Measurements from ENCODE around the gene TBC1D16.

DNA sequence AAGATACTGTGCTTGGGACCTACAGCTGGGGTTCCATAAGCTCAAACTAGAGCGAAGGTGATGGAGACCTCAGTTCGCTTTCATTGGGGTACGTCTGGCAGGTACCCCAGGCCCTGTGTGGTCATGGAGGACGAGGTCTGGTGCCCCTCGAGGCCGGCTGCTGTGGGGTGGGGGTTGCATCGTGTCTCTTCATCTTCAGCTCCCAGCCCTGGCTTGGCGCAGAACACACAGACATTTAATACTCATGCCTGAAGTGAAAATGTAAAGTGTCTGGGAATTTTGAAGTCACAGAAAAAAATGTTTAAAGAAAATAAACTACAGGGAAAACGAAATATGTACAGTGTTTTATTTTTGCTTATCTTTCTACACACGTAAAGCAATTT is 80.5 kb downstream of the TBC1D16 start:
- TF ChIP-seq, protein P1, sequence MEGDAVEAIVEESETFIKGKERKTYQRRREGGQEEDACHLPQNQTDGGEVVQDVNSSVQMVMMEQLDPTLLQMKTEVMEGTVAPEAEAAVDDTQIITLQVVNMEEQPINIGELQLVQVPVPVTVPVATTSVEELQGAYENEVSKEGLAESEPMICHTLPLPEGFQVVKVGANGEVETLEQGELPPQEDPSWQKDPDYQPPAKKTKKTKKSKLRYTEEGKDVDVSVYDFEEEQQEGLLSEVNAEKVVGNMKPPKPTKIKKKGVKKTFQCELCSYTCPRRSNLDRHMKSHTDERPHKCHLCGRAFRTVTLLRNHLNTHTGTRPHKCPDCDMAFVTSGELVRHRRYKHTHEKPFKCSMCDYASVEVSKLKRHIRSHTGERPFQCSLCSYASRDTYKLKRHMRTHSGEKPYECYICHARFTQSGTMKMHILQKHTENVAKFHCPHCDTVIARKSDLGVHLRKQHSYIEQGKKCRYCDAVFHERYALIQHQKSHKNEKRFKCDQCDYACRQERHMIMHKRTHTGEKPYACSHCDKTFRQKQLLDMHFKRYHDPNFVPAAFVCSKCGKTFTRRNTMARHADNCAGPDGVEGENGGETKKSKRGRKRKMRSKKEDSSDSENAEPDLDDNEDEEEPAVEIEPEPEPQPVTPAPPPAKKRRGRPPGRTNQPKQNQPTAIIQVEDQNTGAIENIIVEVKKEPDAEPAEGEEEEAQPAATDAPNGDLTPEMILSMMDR (conservative IDR thresholded peaks at IDR 0.05), result no peak
- no peak for TF ChIP-seq ZFX (IDR thresholded peaks at IDR 0.05)

Measured in C4-2B (cell line).